Measurements from ENCODE around the gene SLC35E2B.

- no peak for TF ChIP-seq CTCF (IDR thresholded peaks at IDR 0.05)
- no peak for TF ChIP-seq POLR2A (IDR thresholded peaks at IDR 0.05)
- no peak for TF ChIP-seq POLR2AphosphoS5 (IDR thresholded peaks at IDR 0.05; ENCODE audit: insufficient read depth in 1 of 2, low read depth in 1 of 2)
Measured at GRCh38 chr1:1623181-1623630, 69.4 kb downstream of the SLC35E2B start.

All from vagina (tissue), 2 donors.